Kidney tubule cell (primary cell): ENCODE measurements around the gene CSAD.
A peak's percentile ranks its signal among the peaks of the same experiment; 100 is the strongest.
"Not testable (repeated sequence)": the region's sequence is repeated elsewhere in the genome, so short reads cannot be mapped to it uniquely, and the experiment has no call there.

Experiments
- DNase-seq: peaks from one replicate; pipeline ENCODE4 v3.0.0-alpha.2; 2018; ENCODE audit warnings: low spot score

The CSAD gene

DNA sequence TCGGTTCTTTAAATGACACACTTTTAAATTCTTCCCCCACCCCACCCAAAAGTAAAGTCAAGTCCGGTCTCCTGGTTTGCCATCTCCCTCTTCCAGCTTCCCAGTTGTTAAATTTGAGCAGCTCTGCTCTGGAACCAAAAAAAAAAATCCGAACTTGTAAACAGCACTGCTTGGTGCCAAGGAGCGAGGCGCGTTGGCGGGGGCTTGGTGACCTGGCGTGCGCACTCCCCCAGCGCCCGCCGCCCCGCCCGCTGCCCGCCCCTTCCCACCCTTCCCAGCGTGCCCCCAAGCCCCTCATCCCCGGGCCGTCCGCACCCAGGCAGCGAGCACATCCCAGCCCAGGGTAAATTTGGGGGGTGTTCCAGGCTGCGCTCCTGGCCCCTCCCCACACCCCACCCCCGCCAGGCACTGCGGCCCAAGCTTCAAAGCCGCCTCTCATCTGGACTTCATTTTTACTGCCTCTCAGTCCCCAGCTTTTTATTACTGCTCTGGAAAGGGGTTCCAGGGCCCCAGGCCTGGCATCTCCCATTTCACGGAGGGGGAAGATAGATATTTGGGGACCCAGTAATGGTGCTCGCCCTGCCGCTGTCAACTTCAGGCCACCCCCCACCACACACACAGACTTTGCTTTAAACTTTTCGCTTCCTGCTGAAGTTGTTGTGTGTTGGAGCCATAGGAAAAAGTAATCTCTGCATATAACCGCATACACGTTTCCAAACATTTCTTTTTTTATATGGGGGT, 38.0 kb upstream of the CSAD start:
- DNase-seq, result no peak

DNA sequence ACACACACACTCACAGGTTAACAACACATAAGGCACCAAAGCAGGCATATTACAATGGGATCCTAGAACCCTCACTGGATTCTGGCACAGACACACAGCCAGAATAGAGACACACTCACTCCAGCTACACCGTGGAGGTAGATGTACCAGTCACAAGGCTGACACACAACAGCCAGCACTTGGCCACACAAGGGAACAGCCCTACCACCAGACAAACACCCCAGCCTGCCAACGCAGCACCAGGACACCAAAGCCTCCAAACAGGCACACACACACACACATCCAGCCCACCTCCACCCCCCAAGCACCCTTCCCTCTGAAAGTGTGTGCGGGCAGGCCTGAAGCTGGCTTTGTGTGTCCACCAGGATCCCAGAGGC, 37.2 kb upstream of the CSAD start:
- DNase-seq, result no peak

DNA sequence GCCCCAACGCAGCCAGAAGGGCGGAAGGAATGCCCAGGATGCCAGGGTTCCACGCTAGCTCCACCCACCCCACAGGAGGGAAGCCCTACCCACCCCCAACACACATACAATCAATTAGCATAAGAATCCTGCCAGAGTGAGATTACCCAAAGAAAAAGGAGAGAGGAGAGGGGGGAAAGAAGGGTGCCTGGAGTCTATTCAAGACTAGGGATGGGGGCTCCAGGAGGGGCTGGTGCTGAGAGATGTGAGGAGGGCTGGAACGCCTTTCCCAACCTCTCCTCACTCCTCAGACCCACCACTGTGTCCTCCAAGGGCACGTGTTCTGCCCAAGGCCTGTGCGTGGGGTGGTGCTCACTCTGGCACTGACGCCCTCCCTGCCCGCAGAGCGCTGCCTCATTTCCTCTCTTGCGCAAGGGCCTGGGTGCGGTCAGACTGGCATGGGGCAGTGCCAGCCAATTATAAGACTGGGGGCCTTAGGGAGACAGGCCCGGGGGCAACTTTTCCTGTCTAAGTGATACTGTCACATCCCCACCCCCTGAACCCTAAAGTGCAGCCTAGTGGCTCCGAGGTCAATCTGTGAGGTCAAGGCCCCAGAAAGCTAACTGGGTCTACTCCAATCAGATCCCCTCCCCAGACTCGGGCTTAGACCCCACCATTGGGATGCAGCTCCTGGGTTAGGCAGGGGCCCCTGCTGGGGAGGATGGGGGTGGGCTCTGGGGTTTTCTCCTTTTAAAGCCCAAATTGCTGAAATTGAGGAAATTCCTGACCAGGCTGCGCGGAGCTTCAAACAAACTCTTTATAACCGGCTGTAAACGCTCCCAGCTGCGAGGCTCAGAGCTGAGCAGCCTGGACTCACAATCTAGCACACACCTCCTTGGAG, 36.6 kb upstream of the CSAD start:
- no peak for DNase-seq

DNA sequence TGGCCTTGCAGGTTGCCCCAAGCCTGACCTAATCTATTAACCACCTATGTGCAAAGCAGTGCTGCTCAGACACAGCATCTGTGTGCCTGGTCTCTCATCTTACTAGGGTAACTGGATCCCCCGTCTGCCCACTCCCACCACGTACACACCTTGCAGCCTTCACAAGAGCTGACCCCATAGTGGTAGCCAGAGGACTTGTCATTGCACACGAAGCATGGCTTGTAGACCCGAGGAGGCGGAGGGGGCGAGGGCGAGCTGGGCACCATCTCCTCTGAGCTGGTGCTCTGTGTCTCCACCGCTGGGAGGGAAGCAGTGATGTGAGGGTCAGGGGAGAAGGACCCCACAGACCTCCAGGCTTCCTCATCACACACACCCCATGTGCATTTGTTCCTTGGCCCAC, 34.8 kb upstream of the CSAD start:
- no peak for DNase-seq

DNA sequence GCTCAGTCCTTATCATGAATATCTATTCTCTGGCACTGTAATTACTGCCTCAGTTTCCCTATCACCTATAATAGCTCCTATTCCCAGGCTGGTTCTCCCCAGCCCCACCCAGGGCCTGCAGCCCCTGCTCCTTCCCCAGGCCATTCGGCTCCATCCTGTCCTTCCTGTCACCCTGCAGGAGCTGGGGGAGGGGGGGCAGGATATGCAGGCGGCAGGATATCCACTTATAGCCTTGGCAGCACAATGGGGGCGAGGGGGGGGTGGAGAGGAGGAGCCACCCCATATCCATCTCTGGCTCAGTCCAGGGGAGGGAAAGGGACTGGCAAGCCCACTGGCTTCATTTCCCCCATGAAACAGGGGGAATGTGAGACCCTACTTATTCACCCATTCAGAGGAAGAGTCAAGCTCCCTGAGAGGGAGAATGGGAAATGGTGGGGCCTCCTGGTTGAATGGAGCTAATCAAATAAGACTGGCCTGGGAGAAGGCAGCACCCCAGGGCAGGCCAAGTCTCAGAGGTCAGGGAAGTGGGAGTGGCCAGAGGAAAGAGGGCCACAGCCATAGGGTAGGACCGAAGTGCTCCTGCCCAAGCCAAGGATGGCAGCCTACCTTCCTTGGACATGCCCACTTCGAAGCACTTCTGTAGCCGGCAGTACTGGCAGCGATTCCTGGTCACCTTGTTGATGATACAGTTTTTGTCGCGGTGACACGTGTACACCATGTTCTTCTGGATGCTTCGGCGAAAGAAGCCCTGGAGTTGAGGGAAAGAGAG, 34.1 kb upstream of the CSAD start:
- no peak for DNase-seq

DNA sequence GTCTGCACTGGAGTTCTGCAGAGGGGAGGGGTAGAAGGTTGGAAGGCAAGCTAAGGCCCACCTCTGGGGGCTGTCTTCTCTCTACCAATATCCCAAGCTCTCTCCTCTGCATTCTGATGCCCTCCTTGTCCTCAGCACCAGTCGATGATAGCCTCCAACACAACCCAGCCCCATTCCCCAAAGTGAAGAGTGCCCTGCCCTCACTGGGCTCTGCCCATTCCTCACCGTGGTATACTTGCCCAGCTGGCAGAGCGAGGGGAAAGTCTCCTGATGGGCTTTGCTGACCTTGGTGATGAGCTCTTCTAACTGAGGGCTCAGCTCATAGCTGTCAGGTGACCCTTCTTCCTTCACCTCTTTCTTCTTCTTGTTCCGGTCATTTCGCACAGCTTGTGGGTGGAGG, 33.5 kb upstream of the CSAD start:
- no peak for DNase-seq

DNA sequence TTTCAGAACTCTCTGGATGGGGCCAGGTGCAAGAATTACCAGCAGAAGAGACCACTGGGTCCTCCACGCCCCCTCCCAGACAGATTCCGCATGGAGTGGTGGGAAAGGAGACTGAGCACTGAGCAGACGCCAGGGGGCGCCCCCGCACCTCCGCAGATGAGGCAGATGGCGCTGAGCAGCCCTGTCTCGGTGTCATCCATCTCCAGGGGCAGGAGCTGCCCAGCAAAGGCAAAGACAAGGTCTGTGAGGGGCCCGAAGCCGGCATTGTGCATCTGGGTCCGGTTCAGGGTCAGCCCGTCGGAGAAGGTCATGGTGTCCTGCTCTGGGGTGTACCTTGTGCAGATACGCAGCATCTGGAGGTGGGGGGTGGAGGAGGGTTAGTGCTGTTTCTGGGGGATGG, 32.6 kb upstream of the CSAD start:
- peak; percentile 72 for DNase-seq

DNA sequence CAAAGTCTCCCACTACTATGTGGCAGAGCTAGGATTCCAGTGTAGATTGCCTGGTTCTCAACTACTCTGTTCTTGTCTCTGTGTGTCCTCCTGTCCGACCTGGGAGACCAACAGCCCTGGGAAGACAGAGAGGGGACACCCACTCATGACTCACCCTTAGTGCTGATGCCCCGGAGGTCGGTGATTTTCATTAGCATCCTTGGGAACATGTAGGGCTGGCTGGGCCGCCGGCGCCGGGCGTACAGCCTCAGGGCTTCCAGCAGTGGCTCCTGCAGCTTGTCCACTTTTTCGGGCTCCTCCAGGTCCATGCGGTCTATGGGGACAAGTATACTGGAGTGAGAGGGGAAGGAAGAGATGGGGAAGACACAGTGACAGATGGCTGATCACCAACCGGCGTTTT, 32.2 kb upstream of the CSAD start:
- DNase-seq, result no peak

DNA sequence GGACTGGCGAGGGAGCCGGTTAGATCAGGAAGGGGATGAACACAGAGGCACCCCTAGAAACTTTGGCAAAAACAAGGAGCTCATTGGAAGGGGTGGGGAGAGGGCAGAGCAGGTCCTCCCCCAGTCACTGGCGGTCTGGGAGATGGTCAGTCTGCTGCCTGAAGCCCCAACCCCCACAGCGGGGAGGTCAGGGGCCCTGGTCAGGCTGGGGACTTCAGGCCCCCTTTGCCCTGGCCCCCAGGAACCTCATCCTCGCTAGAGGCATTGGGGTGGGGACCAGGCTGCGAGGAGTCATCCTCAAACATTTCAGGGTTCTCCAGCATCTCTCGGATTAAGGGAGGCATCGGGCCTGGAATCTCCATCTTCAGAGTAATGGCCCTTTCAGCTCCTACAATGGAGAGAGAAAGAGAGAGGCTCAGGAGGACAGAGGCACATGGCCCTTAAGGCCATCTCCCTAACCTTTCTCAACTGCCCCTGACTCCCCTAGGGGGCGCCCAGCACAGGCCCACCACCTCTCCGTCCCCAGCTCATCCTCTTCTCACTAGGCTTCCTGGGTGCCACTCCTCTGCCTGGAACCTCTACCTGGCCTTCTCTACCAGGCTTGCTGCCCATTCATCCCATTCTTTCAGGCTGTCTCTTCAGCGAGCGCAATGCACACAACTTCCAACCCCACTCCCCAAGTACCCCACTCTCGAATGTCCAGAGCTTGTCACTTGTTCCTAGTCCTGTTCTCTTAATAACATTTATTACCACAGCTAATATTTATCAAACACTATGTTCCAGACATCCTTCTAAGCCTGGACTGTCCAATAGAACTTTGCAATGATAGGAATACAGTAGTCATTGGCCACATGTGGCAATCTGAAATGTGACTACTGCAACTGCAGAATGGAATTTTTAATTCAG, 31.0 kb upstream of the CSAD start:
- DNase-seq, result no peak

DNA sequence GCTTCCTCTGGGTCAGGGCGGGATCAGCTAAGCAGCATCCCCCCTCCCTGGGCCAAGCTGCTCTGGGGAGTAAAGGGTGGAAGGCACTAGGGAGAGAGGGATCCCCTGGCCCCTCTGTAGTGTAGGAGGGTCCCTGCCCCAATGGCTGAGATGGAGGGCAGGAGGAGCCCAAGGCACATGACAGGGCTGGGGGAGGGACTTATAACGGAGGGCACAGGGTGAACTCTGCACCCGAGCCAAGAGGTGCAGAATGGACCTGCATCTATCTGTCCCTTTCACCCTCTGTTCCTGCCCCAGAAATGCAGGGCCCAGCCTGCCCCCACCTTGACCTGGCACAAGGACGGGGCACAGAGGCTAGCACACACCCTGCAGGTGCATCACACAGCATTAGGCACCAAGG, 30.1 kb upstream of the CSAD start:
- DNase-seq, result no peak

DNA sequence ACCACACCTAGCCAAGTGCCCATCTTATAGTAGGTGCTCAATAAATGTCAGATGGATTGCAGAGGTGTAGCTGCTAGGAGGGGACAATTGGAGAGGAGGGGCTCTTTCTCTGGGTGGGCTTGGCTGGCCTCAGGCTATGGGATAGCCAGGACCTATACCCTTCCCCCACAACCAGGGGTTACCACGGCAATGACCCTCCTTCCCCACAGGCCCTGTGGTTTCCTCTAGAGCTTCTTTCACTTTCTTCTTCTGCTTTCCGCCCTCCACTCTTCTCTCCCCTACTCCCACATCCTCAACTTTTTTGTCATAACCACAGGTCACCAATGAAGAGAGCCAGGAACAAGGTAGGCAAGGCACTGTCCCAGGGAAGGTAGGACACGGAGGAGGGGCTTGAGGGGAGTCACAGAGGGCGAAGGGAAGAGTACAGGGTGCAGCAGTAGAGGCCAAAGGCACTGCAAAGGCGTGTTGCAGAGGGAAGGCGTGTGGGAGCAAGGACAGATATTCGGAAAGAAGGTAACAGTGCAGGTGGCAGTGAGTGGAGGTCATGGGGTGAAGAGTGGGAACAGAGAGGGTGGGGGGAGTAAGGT, 28.2 kb upstream of the CSAD start:
- DNase-seq, result no peak

DNA sequence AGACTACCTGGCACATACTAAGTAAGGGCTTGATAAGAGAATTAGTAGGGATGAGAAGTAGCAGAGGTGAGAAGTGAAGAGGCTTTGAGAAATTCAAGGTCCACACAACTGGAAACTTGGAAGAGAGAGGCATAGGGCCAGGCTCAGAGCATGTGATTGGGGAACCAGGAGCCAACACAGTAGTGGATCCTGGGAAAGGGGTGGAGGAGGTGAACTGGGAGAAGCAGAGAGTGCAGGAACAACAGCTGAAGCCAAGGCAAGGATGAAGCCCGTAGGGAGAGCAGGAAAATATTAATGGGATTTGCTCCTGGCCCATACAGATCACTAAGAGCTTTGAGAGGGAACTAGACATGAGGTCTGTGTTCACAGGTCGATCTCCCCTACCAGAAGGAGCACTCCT, 27.7 kb upstream of the CSAD start:
- no peak for DNase-seq

DNA sequence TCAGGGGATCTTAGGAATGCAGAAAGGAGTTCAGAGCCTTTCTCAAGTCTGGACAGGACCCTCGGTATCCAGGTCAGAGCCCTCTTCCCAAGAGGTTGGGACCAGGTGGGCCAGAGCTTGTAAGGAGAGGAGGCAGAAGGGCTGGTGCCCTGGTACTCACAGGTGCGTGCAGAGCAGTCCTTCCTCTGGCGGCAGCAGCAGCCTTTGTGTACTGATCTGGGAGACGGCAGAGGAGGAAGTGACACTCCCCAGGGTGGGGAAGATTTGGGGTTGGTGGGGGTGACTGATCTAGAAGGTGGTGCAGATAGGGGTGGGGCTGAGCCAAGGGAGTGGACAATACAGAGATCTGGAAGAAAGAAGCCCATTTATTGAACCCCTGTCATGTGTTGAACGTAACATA, 26.3 kb upstream of the CSAD start, which contains the start of gene ITGB7:
Gene ITGB7, minus strand, starts transcription at position 210 of the 400 bp plus-strand sequence. CDS start 6,808 bp downstream, outside the sequence.
- no peak for DNase-seq

DNA sequence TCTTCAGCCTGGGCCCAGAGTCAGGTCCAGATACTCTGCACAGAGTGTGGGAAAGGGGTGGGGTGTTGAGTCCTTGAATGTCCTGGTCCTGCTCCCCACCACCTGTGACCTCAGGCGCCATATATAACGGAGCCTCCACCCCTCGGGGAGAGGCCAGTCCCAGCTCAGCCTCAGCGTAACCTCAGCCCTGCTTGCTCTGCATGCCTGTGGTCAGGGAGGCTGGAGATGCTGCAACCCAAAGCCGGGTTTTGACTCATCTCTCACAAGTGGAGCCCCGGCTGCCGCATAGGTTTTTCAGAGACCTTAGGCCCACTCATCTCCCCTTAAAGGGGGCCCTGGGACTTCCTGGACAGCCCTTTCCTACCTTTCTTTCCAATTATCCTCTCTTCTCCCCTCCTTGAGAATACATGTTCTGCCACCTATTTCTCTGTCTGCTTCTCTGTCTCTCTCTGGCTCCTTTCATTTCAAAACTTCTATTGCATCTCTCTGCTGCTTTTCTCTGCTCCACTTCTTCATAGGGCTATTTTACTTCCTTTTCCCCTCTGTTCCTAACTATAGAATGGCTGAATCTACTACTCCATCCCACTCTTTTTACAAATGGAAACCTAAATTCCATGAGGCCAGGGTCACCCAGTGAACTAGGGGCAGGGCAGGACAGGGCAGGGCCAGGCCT, 25.2 kb upstream of the CSAD start:
- peak; percentile 60 for DNase-seq

DNA sequence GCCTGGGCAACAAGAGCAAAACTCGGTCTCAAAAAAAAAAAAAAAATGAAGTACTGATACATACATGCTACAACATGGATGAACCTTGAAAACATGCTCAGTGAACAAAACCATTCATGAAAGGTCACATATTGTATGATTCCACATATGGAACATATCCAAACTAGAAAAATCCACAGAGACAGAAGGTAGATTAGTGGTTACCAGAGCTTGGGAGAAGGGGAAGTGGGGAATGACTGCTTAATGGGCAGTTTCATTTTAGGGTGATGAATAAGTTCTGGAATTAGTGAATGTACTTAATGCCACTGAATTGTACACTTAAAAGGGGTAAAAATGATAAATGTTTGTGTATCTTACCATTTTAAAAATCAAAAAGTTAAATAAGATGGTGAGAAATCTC, 23.6 kb upstream of the CSAD start:
- no peak for DNase-seq

DNA sequence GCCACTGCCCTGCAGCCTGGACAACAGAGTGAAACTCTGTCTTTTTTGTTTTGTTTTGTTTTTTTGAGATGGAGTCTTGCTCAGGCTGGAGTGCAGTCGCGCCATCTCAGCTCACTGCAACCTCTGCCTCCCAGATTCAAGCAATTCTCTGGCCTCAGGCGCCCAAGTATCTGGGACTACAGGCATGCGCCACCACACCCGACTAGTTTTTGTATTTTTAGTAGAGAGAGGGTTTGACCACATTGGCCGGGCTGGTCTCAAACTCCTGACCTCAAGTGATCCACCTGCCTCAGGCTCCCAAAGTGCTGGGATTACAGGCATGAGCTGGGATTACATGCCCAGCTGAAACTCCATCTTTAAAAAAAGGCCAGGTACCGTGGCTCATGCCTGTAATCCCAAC, 21.6 kb upstream of the CSAD start:
- DNase-seq, result not testable (repeated sequence)

DNA sequence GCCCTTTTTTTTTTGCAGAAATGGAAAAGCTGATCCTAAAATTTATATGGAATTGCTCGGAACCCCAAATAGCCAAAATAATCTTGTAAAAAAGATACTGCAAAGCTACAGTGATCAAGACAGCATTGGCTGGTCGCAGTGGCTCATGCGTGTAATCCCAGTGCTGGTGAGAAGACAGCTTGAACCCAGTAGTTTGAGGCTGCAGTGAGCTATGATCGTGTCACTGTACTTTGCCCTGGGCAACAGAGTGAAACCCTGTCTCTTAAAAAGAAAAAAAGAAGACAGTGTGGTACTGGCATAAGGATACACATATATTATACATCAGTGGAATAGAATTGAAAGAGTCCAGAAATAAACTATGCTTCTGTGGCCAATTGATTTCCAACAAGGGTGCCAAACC, 20.9 kb upstream of the CSAD start:
- DNase-seq, result no peak

DNA sequence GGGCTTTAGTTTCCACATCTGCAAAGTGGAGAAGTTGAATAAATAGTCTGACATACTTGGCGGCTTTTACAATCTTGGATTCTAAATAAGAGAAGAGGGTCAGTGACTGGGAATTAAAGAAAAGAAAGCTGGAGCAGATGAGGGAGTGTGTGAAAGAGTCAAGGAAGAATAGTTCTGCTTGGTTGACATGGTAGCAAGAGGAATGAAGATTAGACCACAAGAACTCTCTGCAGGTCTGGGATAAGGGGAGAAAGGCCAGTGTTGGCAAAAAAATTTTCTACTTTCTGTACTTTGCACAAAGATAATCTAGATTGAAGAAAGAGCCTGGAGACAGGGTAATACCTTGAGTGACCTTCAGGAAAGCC, 20.4 kb upstream of the CSAD start:
- DNase-seq, result no peak

DNA sequence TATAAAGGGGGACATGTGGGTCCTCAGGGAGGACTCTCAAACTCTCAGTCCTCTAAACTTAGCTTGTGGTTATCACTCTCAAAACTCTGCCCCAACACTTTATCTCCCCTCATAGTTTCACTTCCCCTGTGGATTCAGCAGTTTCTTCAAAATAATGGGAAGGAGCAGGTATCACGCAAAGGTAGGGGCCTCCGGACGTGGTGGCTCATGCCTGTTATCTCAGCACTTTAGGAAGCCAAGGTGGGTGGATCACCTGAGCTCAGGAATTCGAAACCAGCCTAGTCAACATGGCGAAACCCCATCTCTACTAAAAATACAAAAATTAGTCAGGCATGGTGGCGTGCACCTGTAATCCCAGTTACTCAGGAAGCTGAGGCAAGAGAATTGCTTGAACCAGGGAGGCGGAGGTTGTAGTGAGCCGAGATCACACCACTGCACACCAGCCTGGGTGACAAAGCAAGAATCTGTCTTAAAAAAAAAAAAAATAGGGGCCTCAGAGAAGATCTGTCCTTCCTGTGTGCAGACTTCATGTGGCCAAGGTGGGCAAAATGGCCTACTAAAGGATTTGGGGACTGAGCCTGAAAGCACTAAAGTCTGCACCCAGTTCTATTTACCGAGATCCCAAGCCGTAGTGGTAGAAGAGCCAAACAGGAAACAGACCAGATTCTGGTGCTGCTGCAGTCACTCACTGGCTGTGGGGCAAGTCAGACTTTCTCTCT, 19.9 kb upstream of the CSAD start:
- DNase-seq, result peak; percentile 34

DNA sequence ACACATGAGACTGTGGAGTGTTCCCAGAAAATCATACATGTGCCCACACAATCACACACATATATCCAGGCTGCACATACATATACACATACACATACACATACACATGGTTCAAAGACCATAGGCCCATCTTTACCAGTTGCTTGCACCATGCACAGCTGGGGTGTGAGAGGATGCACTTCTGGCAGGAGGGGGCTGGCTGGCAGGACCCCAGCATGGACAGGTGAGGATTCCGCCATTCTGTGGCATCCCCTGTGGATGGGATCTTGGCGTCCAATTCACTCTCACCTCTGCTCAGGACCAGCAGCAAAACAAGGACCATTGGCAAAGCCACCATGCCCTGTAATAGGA, 19.4 kb upstream of the CSAD start:
- DNase-seq, result no peak
